ENCODE data around the gene ADAM12.

DNA sequence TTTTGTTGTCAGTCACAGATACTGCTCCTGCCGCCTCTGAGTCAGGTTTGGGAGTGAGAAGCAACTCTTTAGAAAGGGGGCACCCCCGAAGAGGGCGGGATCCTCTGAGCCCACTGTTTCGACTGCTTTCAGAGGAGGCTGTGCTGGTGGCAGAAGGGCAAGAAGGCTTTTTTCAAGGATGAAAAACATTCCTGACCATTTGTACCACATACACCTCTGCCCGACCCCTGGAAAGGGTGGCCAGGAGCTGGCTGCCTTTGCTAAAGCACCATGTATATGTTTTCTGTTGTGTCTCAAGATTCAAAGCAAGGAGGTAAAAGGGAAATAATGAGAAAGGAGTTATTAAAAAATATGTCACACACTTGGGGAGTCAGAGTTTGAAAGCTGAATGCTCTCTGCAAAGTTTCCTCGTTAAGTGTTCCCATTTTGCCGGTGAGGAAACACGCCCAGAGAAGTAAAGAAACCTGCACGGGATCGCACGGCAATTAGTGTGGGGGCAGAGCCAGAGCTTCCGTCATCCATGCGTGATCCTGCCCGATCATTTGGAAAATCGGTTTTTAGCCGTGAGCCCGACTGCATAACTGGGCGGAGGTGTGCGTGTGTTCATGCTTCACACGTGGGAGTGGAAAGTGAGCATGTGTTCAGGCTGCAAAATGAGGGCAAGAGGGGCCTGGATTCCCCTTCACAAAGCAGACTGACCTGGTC, 163.2 kb downstream of the ADAM12 start:
- TF ChIP-seq, protein P1, sequence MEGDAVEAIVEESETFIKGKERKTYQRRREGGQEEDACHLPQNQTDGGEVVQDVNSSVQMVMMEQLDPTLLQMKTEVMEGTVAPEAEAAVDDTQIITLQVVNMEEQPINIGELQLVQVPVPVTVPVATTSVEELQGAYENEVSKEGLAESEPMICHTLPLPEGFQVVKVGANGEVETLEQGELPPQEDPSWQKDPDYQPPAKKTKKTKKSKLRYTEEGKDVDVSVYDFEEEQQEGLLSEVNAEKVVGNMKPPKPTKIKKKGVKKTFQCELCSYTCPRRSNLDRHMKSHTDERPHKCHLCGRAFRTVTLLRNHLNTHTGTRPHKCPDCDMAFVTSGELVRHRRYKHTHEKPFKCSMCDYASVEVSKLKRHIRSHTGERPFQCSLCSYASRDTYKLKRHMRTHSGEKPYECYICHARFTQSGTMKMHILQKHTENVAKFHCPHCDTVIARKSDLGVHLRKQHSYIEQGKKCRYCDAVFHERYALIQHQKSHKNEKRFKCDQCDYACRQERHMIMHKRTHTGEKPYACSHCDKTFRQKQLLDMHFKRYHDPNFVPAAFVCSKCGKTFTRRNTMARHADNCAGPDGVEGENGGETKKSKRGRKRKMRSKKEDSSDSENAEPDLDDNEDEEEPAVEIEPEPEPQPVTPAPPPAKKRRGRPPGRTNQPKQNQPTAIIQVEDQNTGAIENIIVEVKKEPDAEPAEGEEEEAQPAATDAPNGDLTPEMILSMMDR (IDR thresholded peaks at IDR 0.05; ENCODE audit: low read depth, low read length, poor library complexity, severe bottlenecking), result no peak
- TF ChIP-seq EZH2phosphoT487 (IDR thresholded peaks at IDR 0.05; ENCODE audit: borderline replicate concordance, low read length), result no peak

All from DOHH2 (cell line).